Measurements from ENCODE around the gene DRAP1. TPM values are rescaled to one million over a fixed set of nuclear protein-coding genes. Genes with fewer than 3 reads are reported as not detected.

DRAP1 gene
- total RNA-seq, 1 donor from 2014 or later = 66.1 TPM

- Mint-ChIP-seq H3K36me3 (no peaks in the 10 kb centered on the region), H3K27ac (peak overlapping the region; percentile 31), H3K27me3 (peaks cover 12% of the 10 kb centered on the region), H3K9me3 (no peaks in the 10 kb centered on the region), H3K4me1 (ENCODE audit: unreplicated experiment) (no peaks in the 10 kb centered on the region), H3K4me3 (no peak overlapping the region)
- DNase-seq (ENCODE audit: extremely low spot score, unreplicated experiment) = no peak
- no peak for TF ChIP-seq CTCF (conservative IDR thresholded peaks at IDR 0.05)
Measured at GRCh38 chr11:65952052-65952521, 32.9 kb downstream of the DRAP1 start.

GRCh38 chr11:65953471-65953870, 34.2 kb downstream of the DRAP1 start:
- no peak for DNase-seq (ENCODE audit: extremely low spot score, unreplicated experiment)
- H3K27ac Mint-ChIP-seq = no peak overlapping the region
- peaks cover 8% of the 10 kb centered on the region for H3K27me3 Mint-ChIP-seq
- no peaks in the 10 kb centered on the region for H3K36me3 Mint-ChIP-seq
- H3K9me3 Mint-ChIP-seq = no peaks in the 10 kb centered on the region
- H3K4me3 Mint-ChIP-seq = no peak overlapping the region
- no peak for TF ChIP-seq CTCF (conservative IDR thresholded peaks at IDR 0.05)
- H3K4me1 Mint-ChIP-seq (ENCODE audit: unreplicated experiment) = no peaks in the 10 kb centered on the region

GRCh38 chr11:65954771-65955170, 35.5 kb downstream of the DRAP1 start:
- Mint-ChIP-seq H3K4me1 (ENCODE audit: unreplicated experiment) (no peaks in the 10 kb centered on the region), H3K36me3 (no peaks in the 10 kb centered on the region), H3K27me3 (peaks cover 3% of the 10 kb centered on the region), H3K9me3 (no peaks in the 10 kb centered on the region), H3K4me3 (no peak overlapping the region), H3K27ac (no peak overlapping the region)
- DNase-seq (ENCODE audit: extremely low spot score, unreplicated experiment) = no peak
- TF ChIP-seq CTCF (conservative IDR thresholded peaks at IDR 0.05) = no peak

- H3K9me3 Mint-ChIP-seq = no peaks in the 10 kb centered on the region
- DNase-seq (ENCODE audit: extremely low spot score, unreplicated experiment) = no peak
- peaks cover 19% of the 10 kb centered on the region for H3K4me1 Mint-ChIP-seq (ENCODE audit: unreplicated experiment)
- H3K27ac Mint-ChIP-seq = no peak overlapping the region
- TF ChIP-seq CTCF (conservative IDR thresholded peaks at IDR 0.05) = no peak
- H3K27me3 Mint-ChIP-seq = no peaks in the 10 kb centered on the region
- peaks cover 8% of the 10 kb centered on the region for H3K36me3 Mint-ChIP-seq
- H3K4me3 Mint-ChIP-seq = no peak overlapping the region
Measured at GRCh38 chr11:65958291-65958690, 39.1 kb downstream of the DRAP1 start.

GRCh38 chr11:65958774-65959420, 39.7 kb downstream of the DRAP1 start:
- TF ChIP-seq CTCF (conservative IDR thresholded peaks at IDR 0.05) = no peak
- Mint-ChIP-seq H3K36me3 (peaks cover 8% of the 10 kb centered on the region), H3K27ac (no peak overlapping the region), H3K9me3 (no peaks in the 10 kb centered on the region), H3K4me1 (ENCODE audit: unreplicated experiment) (peaks cover 20% of the 10 kb centered on the region), H3K27me3 (no peaks in the 10 kb centered on the region), H3K4me3 (no peak overlapping the region)
- no peak for DNase-seq (ENCODE audit: extremely low spot score, unreplicated experiment)

Data from type B pancreatic cell (in vitro differentiated cells).